IPS-NIHi7 (cell line): Measurements from ENCODE around the gene EMP2.

ENCODE experiments used
- DNase-seq: peaks from one replicate; pipeline ENCODE4 v3.0.0; 2012; ENCODE audit warnings: mixed read lengths; ENCODE audit errors: extremely low spot score

Gene EMP2

GRCh38 chr16:10490141-10490540 lies 90.3 kb downstream of the EMP2 start:
- no peak for DNase-seq

GRCh38 chr16:10485698-10486382 lies 94.6 kb downstream of the EMP2 start:
- DNase-seq, result no peak

DNA sequence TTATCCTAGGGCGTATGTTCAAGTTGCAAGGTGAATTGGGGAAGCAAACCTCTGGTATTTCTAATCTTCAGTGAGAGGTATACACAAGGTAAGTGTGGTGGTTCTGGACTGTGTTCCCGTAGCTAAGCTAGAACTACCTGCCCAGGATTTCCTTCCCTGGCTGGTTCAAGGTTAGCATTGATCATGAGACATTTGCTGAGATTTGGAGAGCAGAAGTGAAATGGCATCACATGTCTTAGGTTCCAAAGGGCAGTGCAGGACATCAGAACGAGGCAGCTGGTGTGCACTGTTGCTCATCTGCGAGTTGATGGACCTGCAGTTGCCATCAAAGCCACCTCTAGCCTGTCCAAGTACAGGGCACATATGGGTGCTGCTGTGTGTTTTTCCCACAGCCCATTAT lies 95.2 kb downstream of the EMP2 start:
- DNase-seq, result no peak

DNA sequence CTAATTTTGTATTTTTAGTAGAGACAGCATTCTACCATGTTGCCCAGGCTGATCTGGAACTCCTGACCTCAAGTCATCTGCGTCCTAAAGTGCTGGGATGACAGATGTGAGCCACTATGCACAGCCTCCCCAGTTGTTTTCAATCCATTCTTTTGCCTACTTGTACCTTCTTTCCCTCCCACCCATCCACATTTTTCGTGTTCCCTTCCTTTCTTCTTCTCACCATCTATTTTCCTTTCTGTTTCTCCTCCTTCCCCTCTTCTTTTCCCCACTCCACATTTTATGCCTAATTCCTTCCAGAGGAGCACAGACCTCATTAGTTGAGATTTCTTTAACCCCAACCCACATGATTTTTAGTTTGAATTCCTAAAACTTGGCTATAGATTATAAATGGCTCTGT lies 100.2 kb downstream of the EMP2 start:
- no peak for DNase-seq
